Activated T-cell treated with anti-CD3 and anti-CD28 coated beads, Interleukin-2, amount 50 U/mL, for 24 hours (primary cell): ENCODE data around the gene ARHGAP25.

Source experiments
- DNase-seq: peaks from one replicate; pipeline ENCODE4 v3.0.0-alpha.2; 2020
- H3K27ac Mint-ChIP-seq: 2 replicates; pipeline ENCODE4 v1.8.0; 2020; ENCODE audit warnings: mild to moderate bottlenecking, mixed read lengths
- H3K27me3 Mint-ChIP-seq: 2 replicates; pipeline ENCODE4 v1.8.0; 2020; ENCODE audit warnings: mixed read lengths
- H3K36me3 Mint-ChIP-seq: 2 replicates; pipeline ENCODE4 v1.8.0; 2020; ENCODE audit warnings: low read depth, mixed read lengths
- H3K4me1 Mint-ChIP-seq: 2 replicates; pipeline ENCODE4 v1.8.0; 2020; ENCODE audit warnings: low read depth, mixed read lengths
- H3K4me3 Mint-ChIP-seq: 2 replicates; pipeline ENCODE4 v1.8.0; 2020; ENCODE audit warnings: mild to moderate bottlenecking, moderate library complexity, mixed read lengths
- H3K9me3 Mint-ChIP-seq: 2 replicates; pipeline ENCODE4 v1.8.0; 2020; ENCODE audit warnings: mixed read lengths

ARHGAP25 gene

GRCh38 chr2:68825866-68826265, 91.3 kb downstream of the ARHGAP25 start:
- H3K36me3 Mint-ChIP-seq: peaks cover 75% of the 10 kb centered on the region
- H3K9me3 Mint-ChIP-seq: no peaks in the 10 kb centered on the region
- H3K27me3 Mint-ChIP-seq: no peaks in the 10 kb centered on the region
- H3K4me3 Mint-ChIP-seq: no peak overlapping the region
- DNase-seq: no peak
- peaks cover 42% of the 10 kb centered on the region for H3K4me1 Mint-ChIP-seq
- H3K27ac Mint-ChIP-seq: peak overlapping the region; percentile 34

- Mint-ChIP-seq H3K4me3 (no peak overlapping the region), H3K36me3 (peaks cover 57% of the 10 kb centered on the region), H3K4me1 (peaks cover 60% of the 10 kb centered on the region), H3K27ac (peak overlapping the region; percentile 62), H3K9me3 (no peaks in the 10 kb centered on the region), H3K27me3 (no peaks in the 10 kb centered on the region)
- no peak for DNase-seq
Observed at GRCh38 chr2:68827666-68828065, 93.1 kb downstream of the ARHGAP25 start.

- Mint-ChIP-seq H3K27me3 (no peaks in the 10 kb centered on the region), H3K27ac (peak overlapping the region; percentile 90), H3K4me1 (peaks cover 68% of the 10 kb centered on the region), H3K4me3 (peak overlapping the region; percentile 53), H3K36me3 (peaks cover 45% of the 10 kb centered on the region), H3K9me3 (no peaks in the 10 kb centered on the region)
- peak; percentile 56 for DNase-seq
Observed at GRCh38 chr2:68828887-68829708, 94.5 kb downstream of the ARHGAP25 start.

- H3K27ac Mint-ChIP-seq: peak overlapping the region; percentile 90
- H3K4me1 Mint-ChIP-seq: peaks cover 68% of the 10 kb centered on the region
- no peak for DNase-seq
- peak overlapping the region; percentile 53 for H3K4me3 Mint-ChIP-seq
- no peaks in the 10 kb centered on the region for H3K27me3 Mint-ChIP-seq
- peaks cover 38% of the 10 kb centered on the region for H3K36me3 Mint-ChIP-seq
- H3K9me3 Mint-ChIP-seq: no peaks in the 10 kb centered on the region
Observed at GRCh38 chr2:68829749-68830148, 95.1 kb downstream of the ARHGAP25 start.

GRCh38 chr2:68831686-68832232, 97.1 kb downstream of the ARHGAP25 start:
- peaks cover 75% of the 10 kb centered on the region for H3K4me1 Mint-ChIP-seq
- H3K27ac Mint-ChIP-seq: peak overlapping the region; percentile 91
- DNase-seq: no peak
- H3K9me3 Mint-ChIP-seq: no peaks in the 10 kb centered on the region
- H3K36me3 Mint-ChIP-seq: peaks cover 18% of the 10 kb centered on the region
- H3K27me3 Mint-ChIP-seq: no peaks in the 10 kb centered on the region
- H3K4me3 Mint-ChIP-seq: peak overlapping the region; percentile 51

GRCh38 chr2:68832233-68832869, 97.7 kb downstream of the ARHGAP25 start:
- peak overlapping the region; percentile 91 for H3K27ac Mint-ChIP-seq
- H3K36me3 Mint-ChIP-seq: peaks cover 14% of the 10 kb centered on the region
- no peaks in the 10 kb centered on the region for H3K27me3 Mint-ChIP-seq
- no peaks in the 10 kb centered on the region for H3K9me3 Mint-ChIP-seq
- H3K4me3 Mint-ChIP-seq: peak overlapping the region; percentile 51
- peak; percentile 63 for DNase-seq
- peaks cover 80% of the 10 kb centered on the region for H3K4me1 Mint-ChIP-seq

GRCh38 chr2:68833162-68833561, 98.6 kb downstream of the ARHGAP25 start:
- H3K27me3 Mint-ChIP-seq: no peaks in the 10 kb centered on the region

GRCh38 chr2:68834737-68835376, 100.2 kb downstream of the ARHGAP25 start:
- Mint-ChIP-seq H3K4me1 (peaks cover 71% of the 10 kb centered on the region), H3K27me3 (no peaks in the 10 kb centered on the region), H3K4me3 (no peak overlapping the region), H3K36me3 (no peaks in the 10 kb centered on the region), H3K9me3 (no peaks in the 10 kb centered on the region), H3K27ac (no peak overlapping the region)
- no peak for DNase-seq

More at GRCh38 chr2:68833162-68833561, 98.6 kb downstream of the ARHGAP25 start:
- Mint-ChIP-seq H3K9me3 (no peaks in the 10 kb centered on the region), H3K4me1 (peaks cover 81% of the 10 kb centered on the region), H3K4me3 (no peak overlapping the region), H3K27ac (no peak overlapping the region), H3K36me3 (peaks cover 6% of the 10 kb centered on the region)
- no peak for DNase-seq

GRCh38 chr2:68835621-68836020, 101.0 kb downstream of the ARHGAP25 start:
- Mint-ChIP-seq H3K9me3 (no peaks in the 10 kb centered on the region), H3K27me3 (no peaks in the 10 kb centered on the region), H3K36me3 (no peaks in the 10 kb centered on the region), H3K4me3 (no peak overlapping the region), H3K27ac (no peak overlapping the region), H3K4me1 (peaks cover 65% of the 10 kb centered on the region)
- no peak for DNase-seq

- H3K36me3 Mint-ChIP-seq: no peaks in the 10 kb centered on the region
- H3K4me3 Mint-ChIP-seq: no peak overlapping the region
- no peaks in the 10 kb centered on the region for H3K27me3 Mint-ChIP-seq
- DNase-seq: peak; percentile 75
- H3K4me1 Mint-ChIP-seq: peaks cover 48% of the 10 kb centered on the region
- H3K27ac Mint-ChIP-seq: peak overlapping the region; percentile 89
- no peaks in the 10 kb centered on the region for H3K9me3 Mint-ChIP-seq
Observed at GRCh38 chr2:68837164-68837860, 102.7 kb downstream of the ARHGAP25 start.

- no peaks in the 10 kb centered on the region for H3K27me3 Mint-ChIP-seq
- H3K27ac Mint-ChIP-seq: peak overlapping the region; percentile 89
- peaks cover 42% of the 10 kb centered on the region for H3K4me1 Mint-ChIP-seq
- no peak for DNase-seq
- no peaks in the 10 kb centered on the region for H3K36me3 Mint-ChIP-seq
- H3K9me3 Mint-ChIP-seq: no peaks in the 10 kb centered on the region
- H3K4me3 Mint-ChIP-seq: no peak overlapping the region
Observed at GRCh38 chr2:68837861-68838341, 103.3 kb downstream of the ARHGAP25 start.

- Mint-ChIP-seq H3K4me1 (peaks cover 35% of the 10 kb centered on the region), H3K36me3 (no peaks in the 10 kb centered on the region), H3K27ac (no peak overlapping the region), H3K27me3 (no peaks in the 10 kb centered on the region), H3K9me3 (no peaks in the 10 kb centered on the region), H3K4me3 (no peak overlapping the region)
- no peak for DNase-seq
Observed at GRCh38 chr2:68838641-68839040, 104.0 kb downstream of the ARHGAP25 start.

GRCh38 chr2:68839260-68839833, 104.7 kb downstream of the ARHGAP25 start:
- Mint-ChIP-seq H3K4me3 (no peak overlapping the region), H3K27me3 (no peaks in the 10 kb centered on the region), H3K27ac (no peak overlapping the region), H3K4me1 (peaks cover 34% of the 10 kb centered on the region), H3K36me3 (no peaks in the 10 kb centered on the region), H3K9me3 (no peaks in the 10 kb centered on the region)
- DNase-seq: peak; percentile 47

- H3K27ac Mint-ChIP-seq: no peak overlapping the region
- peaks cover 2% of the 10 kb centered on the region for H3K4me1 Mint-ChIP-seq
- H3K36me3 Mint-ChIP-seq: no peaks in the 10 kb centered on the region
- peaks cover 19% of the 10 kb centered on the region for H3K27me3 Mint-ChIP-seq
- H3K9me3 Mint-ChIP-seq: no peaks in the 10 kb centered on the region
- no peak overlapping the region for H3K4me3 Mint-ChIP-seq
- DNase-seq: no peak
Observed at GRCh38 chr2:68845043-68845442, 110.4 kb downstream of the ARHGAP25 start.
